Activated CD8-positive, alpha-beta memory T cell treated with anti-CD3 and anti-CD28 coated beads for 24 hours (primary cell): Measurements from ENCODE around the gene ZNF473.

Experiments used
- DNase-seq: peaks from one replicate; pipeline ENCODE4 v3.0.0-alpha.2; 2020

ZNF473 gene

GRCh38 chr19:50003810-50004419, 21.9 kb upstream of the ZNF473 start:
- DNase-seq, result peak; percentile 62

GRCh38 chr19:50005428-50005827, 20.4 kb upstream of the ZNF473 start:
- DNase-seq, result no peak

GRCh38 chr19:50007170-50007569, 18.6 kb upstream of the ZNF473 start:
- DNase-seq, result no peak

GRCh38 chr19:50007947-50008346, 17.9 kb upstream of the ZNF473 start:
- no peak for DNase-seq

- no peak for DNase-seq
Measured at GRCh38 chr19:50008532-50008931, 17.3 kb upstream of the ZNF473 start.

GRCh38 chr19:50016225-50016807, 9.5 kb upstream of the ZNF473 start:
- DNase-seq, result no peak

GRCh38 chr19:50020481-50020880, 5.3 kb upstream of the ZNF473 start:
- no peak for DNase-seq

- no peak for DNase-seq
Measured at GRCh38 chr19:50022823-50023222, 3.0 kb upstream of the ZNF473 start.

GRCh38 chr19:50024719-50025021, 1.1 kb upstream of the ZNF473 start:
- no peak for DNase-seq

GRCh38 chr19:50025022-50025793, 597 bp upstream of the ZNF473 start, which contains the start of gene VRK3:
Gene VRK3 (minus strand): TSS chr19:50025372. CDS start chr19:50016162, 9,210 bp downstream.
- DNase-seq, result peak; percentile 95

- DNase-seq, result no peak
Measured at GRCh38 chr19:50026550-50026906, 723 bp downstream of the ZNF473 start.

- no peak for DNase-seq
Measured at GRCh38 chr19:50030225-50030624, 4.4 kb downstream of the ZNF473 start.

- DNase-seq, result no peak
Measured at GRCh38 chr19:50030937-50031336, 5.1 kb downstream of the ZNF473 start.

- no peak for DNase-seq
Measured at GRCh38 chr19:50036908-50037307, 11.1 kb downstream of the ZNF473 start.

- DNase-seq, result no peak
Measured at GRCh38 chr19:50039968-50040367, 14.2 kb downstream of the ZNF473 start.

GRCh38 chr19:50040967-50041366, 15.2 kb downstream of the ZNF473 start:
- no peak for DNase-seq

- no peak for DNase-seq
Measured at GRCh38 chr19:50042363-50043024, 16.7 kb downstream of the ZNF473 start.

GRCh38 chr19:50043967-50044366, 18.2 kb downstream of the ZNF473 start:
- DNase-seq, result no peak

GRCh38 chr19:50044922-50045321, 19.1 kb downstream of the ZNF473 start:
- DNase-seq, result no peak

- DNase-seq, result peak; percentile 80
Measured at GRCh38 chr19:50046649-50047503, 21.1 kb downstream of the ZNF473 start.

GRCh38 chr19:50047671-50048070, 21.9 kb downstream of the ZNF473 start:
- no peak for DNase-seq

- peak; percentile 85 for DNase-seq
Measured at GRCh38 chr19:50050406-50051227, 24.8 kb downstream of the ZNF473 start.
